HL-60 (cell line): ENCODE measurements around the gene TSC22D1.

ENCODE experiments used
- DNase-seq, 2 experiments: peaks; one replicate each; pipeline ENCODE4 v3.0.0-alpha.2; 2010 to 2020; ENCODE audit warnings: low read depth in 1 of 2, low spot score in 1 of 2
- H3K27ac ChIP-seq: fragments of 250-450 bp; sonication (Bioruptor Pico); replicated peaks from 2 replicates; pipeline ENCODE4 v1.5.1; 2020; ENCODE audit warnings: mild to moderate bottlenecking, moderate library complexity
- H3K27me3 ChIP-seq: fragments of 250-450 bp; sonication (Bioruptor Pico); 2 replicates; pipeline ENCODE4 v1.5.1; 2021; ENCODE audit warnings: mild to moderate bottlenecking, moderate library complexity; ENCODE audit not compliant: insufficient read depth, poor library complexity, severe bottlenecking
- H3K4me3 ChIP-seq: replicated peaks from 2 replicates; pipeline ENCODE4 v1.5.1; 2011; ENCODE audit warnings: mild to moderate bottlenecking, control low read depth, low read length; ENCODE audit not compliant: insufficient read depth
- GABPA ChIP-seq: IDR thresholded peaks from 2 replicates; pipeline ENCODE4 v1.6.1; 2012; ENCODE audit warnings: low read depth
- POLR2AphosphoS5 ChIP-seq: IDR thresholded peaks from 2 replicates; pipeline ENCODE4 v1.6.1; 2012; ENCODE audit warnings: low read depth
- REST ChIP-seq: IDR thresholded peaks from 2 replicates; pipeline ENCODE4 v1.6.1; 2012; ENCODE audit warnings: low read depth; ENCODE audit not compliant: insufficient replicate concordance
- SPI1 ChIP-seq: IDR thresholded peaks from 2 replicates; pipeline ENCODE4 v1.6.1; 2012; ENCODE audit warnings: low read depth, mild to moderate bottlenecking, borderline replicate concordance
- TF ChIP-seq, protein P1 (sequence below): IDR thresholded peaks from one replicate; pipeline ENCODE4 v1.5.1; 2011; ENCODE audit warnings: low read length, control low read depth, inconsistent platforms; ENCODE audit not compliant: insufficient read depth

Gene TSC22D1

DNA sequence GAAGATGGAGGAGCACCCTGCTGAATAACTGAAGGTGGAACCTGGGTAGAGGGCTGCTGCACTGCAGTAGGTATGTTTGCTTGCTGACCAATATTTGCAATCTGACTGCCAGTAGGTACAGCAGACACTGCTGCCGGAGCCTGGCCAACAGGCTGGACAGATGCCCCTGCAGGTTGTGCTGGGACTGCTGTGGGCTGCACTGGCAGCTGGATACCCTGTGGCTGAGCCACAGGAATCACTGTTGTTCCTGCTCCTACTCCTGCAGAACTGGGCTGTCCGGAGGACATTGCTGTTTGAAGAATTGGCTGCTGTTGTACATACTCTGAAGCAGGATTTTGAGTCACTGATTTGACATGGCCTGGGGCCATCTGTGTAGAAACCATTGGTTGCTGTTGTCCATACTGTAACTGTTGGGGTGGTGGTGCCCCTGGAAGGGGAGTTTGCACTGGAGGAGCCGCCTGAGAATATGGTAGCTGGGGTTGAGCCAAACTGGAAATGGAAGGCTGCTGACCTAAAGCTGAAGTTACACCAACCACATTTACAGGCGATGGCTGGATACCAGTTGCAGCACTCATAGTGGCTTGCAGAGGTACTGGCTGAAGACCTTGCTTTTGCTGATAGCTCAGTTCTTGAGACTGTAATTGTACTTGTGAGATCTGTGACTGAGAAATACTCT is 2.2 kb downstream of the TSC22D1 start:
- DNase-seq, result peak in 1 of 2 experiments; percentile 11

DNA sequence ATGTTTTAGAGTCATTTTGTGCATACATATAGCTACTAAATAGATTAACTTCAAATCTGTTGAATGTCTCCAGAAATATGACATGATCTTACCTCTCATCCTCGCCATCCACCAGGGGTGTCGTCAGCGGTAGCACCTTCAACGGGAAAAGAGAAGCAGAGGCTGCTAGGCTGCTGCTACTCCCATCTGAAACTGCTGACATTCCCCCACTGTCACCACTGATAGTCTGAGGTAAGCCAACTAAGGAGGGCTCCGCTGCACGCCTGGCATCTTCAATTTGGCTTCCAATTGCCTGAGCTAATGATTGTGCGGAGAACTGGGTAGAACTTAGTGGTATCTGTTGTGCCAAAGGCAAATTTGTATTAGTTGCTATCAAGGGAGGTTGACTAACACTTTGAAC is 3.1 kb downstream of the TSC22D1 start:
- peaks cover 17% of the 10 kb centered on the region for H3K27me3 ChIP-seq
- no peak overlapping the region for H3K27ac ChIP-seq
- DNase-seq, result no peak
- no peak overlapping the region for H3K4me3 ChIP-seq
- TF ChIP-seq POLR2AphosphoS5 (no peak), REST (no peak)
- TF ChIP-seq, protein P1, sequence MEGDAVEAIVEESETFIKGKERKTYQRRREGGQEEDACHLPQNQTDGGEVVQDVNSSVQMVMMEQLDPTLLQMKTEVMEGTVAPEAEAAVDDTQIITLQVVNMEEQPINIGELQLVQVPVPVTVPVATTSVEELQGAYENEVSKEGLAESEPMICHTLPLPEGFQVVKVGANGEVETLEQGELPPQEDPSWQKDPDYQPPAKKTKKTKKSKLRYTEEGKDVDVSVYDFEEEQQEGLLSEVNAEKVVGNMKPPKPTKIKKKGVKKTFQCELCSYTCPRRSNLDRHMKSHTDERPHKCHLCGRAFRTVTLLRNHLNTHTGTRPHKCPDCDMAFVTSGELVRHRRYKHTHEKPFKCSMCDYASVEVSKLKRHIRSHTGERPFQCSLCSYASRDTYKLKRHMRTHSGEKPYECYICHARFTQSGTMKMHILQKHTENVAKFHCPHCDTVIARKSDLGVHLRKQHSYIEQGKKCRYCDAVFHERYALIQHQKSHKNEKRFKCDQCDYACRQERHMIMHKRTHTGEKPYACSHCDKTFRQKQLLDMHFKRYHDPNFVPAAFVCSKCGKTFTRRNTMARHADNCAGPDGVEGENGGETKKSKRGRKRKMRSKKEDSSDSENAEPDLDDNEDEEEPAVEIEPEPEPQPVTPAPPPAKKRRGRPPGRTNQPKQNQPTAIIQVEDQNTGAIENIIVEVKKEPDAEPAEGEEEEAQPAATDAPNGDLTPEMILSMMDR, result no peak

More for the DNA sequence above, 2.2 kb downstream of the TSC22D1 start:
- peaks cover 17% of the 10 kb centered on the region for H3K27me3 ChIP-seq
- TF ChIP-seq GABPA, result no peak
- H3K4me3 ChIP-seq, result no peak overlapping the region
- no peak overlapping the region for H3K27ac ChIP-seq

- H3K27ac ChIP-seq, result no peak overlapping the region
- H3K4me3 ChIP-seq, result no peak overlapping the region
- TF ChIP-seq POLR2AphosphoS5 (no peak), SPI1 (no peak), REST (no peak), GABPA (no peak)
- TF ChIP-seq, protein P1, result no peak
- no peak for DNase-seq
- H3K27me3 ChIP-seq, result no peaks in the 10 kb centered on the region
Observed at GRCh38 chr13:44566601-44567000, 9.5 kb downstream of the TSC22D1 start.

DNA sequence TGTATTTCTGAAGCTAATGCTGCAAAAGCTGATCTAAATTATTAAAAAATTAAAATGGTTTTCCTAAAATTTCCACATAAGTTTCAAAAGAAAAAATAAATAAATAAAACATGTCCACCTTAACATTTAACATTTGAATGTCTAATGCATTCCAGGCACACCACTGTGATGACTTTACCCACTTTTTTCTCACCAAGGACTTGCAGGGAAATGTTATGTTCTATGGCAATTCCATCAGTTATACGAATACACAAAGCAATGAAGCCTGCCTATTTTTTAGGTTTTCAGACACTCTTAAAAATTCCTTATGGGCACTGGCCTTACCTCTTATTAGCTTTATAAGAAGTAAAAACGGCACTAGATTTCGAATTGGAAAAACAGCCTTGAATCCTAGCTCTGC is 10.2 kb downstream of the TSC22D1 start:
- no peak overlapping the region for H3K4me3 ChIP-seq
- TF ChIP-seq SPI1, result no peak
- TF ChIP-seq, protein P1, result no peak
- TF ChIP-seq POLR2AphosphoS5, result no peak
- no peak for TF ChIP-seq GABPA
- no peak for TF ChIP-seq REST
- DNase-seq, result no peak
- H3K27ac ChIP-seq, result no peak overlapping the region
- no peaks in the 10 kb centered on the region for H3K27me3 ChIP-seq
